AG09309 (cell line): ENCODE results near the gene SGK1.

Experiments
- DNase-seq: peaks from one replicate; pipeline ENCODE4 v3.0.0-alpha.2; 2010; ENCODE audit warnings: low read depth
- H3K4me3 ChIP-seq: 2 replicates; pipeline ENCODE4 v1.5.1; 2011; ENCODE audit warnings: mild to moderate bottlenecking, low read depth, low read length, moderate library complexity; ENCODE audit not compliant: control insufficient read depth
- TF ChIP-seq, protein P1 (sequence below): IDR thresholded peaks from 2 replicates; pipeline ENCODE4 v1.5.1; 2011; ENCODE audit warnings: mild to moderate bottlenecking, low read depth, low read length, inconsistent platforms; ENCODE audit not compliant: insufficient read depth, control insufficient read depth; ENCODE audit errors: missing control alignments

SGK1 gene

GRCh38 chr6:134314006-134314821, 3.7 kb downstream of the SGK1 start:
- DNase-seq, result no peak
- no peak overlapping the region for H3K4me3 ChIP-seq
- TF ChIP-seq, protein P1, sequence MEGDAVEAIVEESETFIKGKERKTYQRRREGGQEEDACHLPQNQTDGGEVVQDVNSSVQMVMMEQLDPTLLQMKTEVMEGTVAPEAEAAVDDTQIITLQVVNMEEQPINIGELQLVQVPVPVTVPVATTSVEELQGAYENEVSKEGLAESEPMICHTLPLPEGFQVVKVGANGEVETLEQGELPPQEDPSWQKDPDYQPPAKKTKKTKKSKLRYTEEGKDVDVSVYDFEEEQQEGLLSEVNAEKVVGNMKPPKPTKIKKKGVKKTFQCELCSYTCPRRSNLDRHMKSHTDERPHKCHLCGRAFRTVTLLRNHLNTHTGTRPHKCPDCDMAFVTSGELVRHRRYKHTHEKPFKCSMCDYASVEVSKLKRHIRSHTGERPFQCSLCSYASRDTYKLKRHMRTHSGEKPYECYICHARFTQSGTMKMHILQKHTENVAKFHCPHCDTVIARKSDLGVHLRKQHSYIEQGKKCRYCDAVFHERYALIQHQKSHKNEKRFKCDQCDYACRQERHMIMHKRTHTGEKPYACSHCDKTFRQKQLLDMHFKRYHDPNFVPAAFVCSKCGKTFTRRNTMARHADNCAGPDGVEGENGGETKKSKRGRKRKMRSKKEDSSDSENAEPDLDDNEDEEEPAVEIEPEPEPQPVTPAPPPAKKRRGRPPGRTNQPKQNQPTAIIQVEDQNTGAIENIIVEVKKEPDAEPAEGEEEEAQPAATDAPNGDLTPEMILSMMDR, result no peak

- TF ChIP-seq, protein P1, result no peak
- no peak overlapping the region for H3K4me3 ChIP-seq
- no peak for DNase-seq
These were observed 5.8 kb downstream of the SGK1 start for GRCh38 chr6:134312038-134312660.

- TF ChIP-seq, protein P1, result no peak
- DNase-seq, result no peak
- H3K4me3 ChIP-seq, result no peak overlapping the region
These were observed 7.1 kb downstream of the SGK1 start for GRCh38 chr6:134310817-134311216.

DNA sequence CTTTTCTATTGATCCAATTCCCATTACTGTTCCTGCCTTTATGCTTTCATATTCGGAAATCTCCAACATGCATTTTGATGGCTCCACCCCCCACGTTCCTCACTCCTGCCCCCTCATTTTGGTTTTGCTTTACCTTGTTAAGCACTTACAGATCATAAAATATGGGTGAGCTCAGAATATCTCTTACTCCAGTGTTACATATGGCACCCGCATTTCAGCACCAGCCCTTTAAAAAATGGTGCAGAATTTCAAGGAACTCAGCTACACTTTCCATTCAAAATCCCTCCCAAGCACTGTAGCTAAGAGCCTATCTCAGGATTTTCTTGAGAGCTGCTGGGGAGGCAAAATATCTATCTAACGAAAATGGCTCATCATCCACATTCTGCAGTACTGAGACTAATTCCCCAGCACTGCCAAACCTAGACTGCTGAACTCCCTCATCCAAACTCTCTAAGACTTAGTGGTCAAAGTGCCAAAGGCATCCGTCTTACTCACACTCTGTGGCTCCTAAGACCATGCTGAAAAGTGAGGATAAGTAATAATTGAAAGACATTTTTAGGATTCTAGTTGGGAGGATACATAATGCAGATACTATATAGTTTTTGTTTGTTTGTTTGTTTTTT, 7.8 kb downstream of the SGK1 start:
- DNase-seq, result no peak
- H3K4me3 ChIP-seq, result no peak overlapping the region
- TF ChIP-seq, protein P1, result no peak

DNA sequence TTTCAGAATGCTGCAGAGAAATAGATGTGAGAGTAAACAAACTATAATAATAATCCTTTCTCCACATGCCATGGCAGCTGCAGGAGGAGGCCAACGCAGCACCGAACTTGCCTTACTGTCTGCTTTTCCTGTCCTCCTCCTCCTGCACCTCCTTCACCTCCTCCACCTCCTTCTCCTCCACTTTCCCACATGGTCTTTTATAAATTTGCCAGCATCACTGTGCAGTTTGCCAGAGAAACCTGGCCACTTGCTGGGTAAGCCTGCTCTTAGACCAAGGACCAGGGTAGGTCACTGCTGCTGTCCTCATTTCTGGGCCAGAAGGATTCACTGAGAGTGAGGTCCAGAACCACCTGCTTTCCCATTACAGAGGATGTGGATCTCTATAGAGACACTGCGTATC, 8.7 kb downstream of the SGK1 start:
- DNase-seq, result no peak
- TF ChIP-seq, protein P1, result no peak
- no peak overlapping the region for H3K4me3 ChIP-seq

DNA sequence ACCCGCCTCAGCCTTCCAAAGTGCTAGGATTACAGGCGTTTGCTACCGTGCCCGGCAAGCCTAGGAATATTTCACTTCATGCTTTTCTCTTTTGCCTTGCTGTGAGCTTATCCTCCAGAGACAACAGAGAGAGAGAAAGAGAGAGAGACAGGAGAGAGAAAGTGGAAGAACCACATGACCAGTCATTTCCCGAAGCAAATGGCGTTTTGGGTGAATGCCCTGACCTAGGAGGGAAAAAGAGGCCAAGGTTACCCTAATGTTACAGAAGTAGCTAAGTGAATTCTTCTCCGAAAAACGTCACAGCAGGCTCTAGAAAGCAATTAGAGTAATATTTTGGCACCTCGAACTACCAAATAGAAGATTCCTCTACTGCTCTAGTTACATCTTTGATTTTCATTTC, 9.1 kb downstream of the SGK1 start:
- H3K4me3 ChIP-seq, result no peak overlapping the region
- no peak for DNase-seq
- TF ChIP-seq, protein P1, result no peak
